Keratinocyte (primary cell): ENCODE data around the gene MYT1. TPM values are rescaled to one million over a fixed set of nuclear protein-coding genes. Genes with fewer than 3 reads are reported as not detected.

Experiments used
- DNase-seq: peaks from one replicate; pipeline ENCODE4 v3.0.0-alpha.2; 2011; ENCODE audit warnings: low read depth, missing footprints, low spot score
- FAIRE-seq: peaks from 2 replicates; lab custom pipeline; 2011; peaks lifted over from hg19 to GRCh38; lab: Jason Lieb, UNC
- H2AFZ ChIP-seq: 2 replicates; pipeline ENCODE4 v1.6.0; 2012; ENCODE audit warnings: low read length, control low read depth, inconsistent platforms; ENCODE audit not compliant: control insufficient read depth
- H3K27ac ChIP-seq: 2 replicates; pipeline ENCODE4 v1.5.1; 2011; ENCODE audit warnings: low read length; ENCODE audit not compliant: control insufficient read depth, insufficient read depth
- H3K27me3 ChIP-seq: 3 replicates; pipeline ENCODE4 v1.6.0; 2011; ENCODE audit warnings: low read length; ENCODE audit not compliant: control insufficient read depth, insufficient read depth; ENCODE audit errors: extremely low read depth
- H3K36me3 ChIP-seq, 2 experiments: 2 replicates in 1 of 2; 3 replicates in 1 of 2; pipeline ENCODE4 v1.5.1; 2011; ENCODE audit warnings: low read length in 2 of 2, mild to moderate bottlenecking in 1 of 2; ENCODE audit not compliant: control insufficient read depth in 2 of 2, insufficient read depth in 2 of 2; ENCODE audit errors: extremely low read depth in 1 of 2
- H3K4me1 ChIP-seq: 3 replicates; pipeline ENCODE4 v1.5.1; 2011; ENCODE audit warnings: low read length; ENCODE audit not compliant: control insufficient read depth, insufficient read depth; ENCODE audit errors: extremely low read depth
- H3K4me2 ChIP-seq: 3 replicates; pipeline ENCODE4 v1.6.0; 2011; ENCODE audit warnings: low read depth, low read length; ENCODE audit not compliant: control insufficient read depth, insufficient read depth; ENCODE audit errors: extremely low read depth
- H3K4me3 ChIP-seq, 3 experiments: fragments of 200-600 bp in 1 of 3; sonication (generic) in 1 of 3; 2 replicates in 2 of 3; 3 replicates in 1 of 3; pipeline ENCODE4 v1.5.1; 2011 to 2016; ENCODE audit warnings: low read length in 3 of 3, mild to moderate bottlenecking in 3 of 3, control low read depth in 2 of 3, inconsistent platforms in 1 of 3, low read depth in 1 of 3, mixed read lengths in 1 of 3, mixed run types in 1 of 3, moderate library complexity in 1 of 3; ENCODE audit not compliant: control insufficient read depth in 2 of 3, insufficient read depth in 2 of 3; ENCODE audit errors: extremely low read depth in 1 of 3
- H3K79me2 ChIP-seq: 2 replicates; pipeline ENCODE4 v1.6.0; 2012; ENCODE audit warnings: low read length; ENCODE audit not compliant: control insufficient read depth, insufficient read depth
- H3K9ac ChIP-seq: 3 replicates; pipeline ENCODE4 v1.6.0; 2011; ENCODE audit warnings: low read length; ENCODE audit not compliant: control insufficient read depth, insufficient read depth; ENCODE audit errors: extremely low read depth
- H3K9me1 ChIP-seq: 3 replicates; pipeline ENCODE4 v1.6.0; 2011; ENCODE audit warnings: low read length; ENCODE audit not compliant: control insufficient read depth, insufficient read depth; ENCODE audit errors: extremely low read depth
- H3K9me3 ChIP-seq: 2 replicates; pipeline ENCODE4 v1.5.1; 2012; ENCODE audit warnings: low read depth, low read length; ENCODE audit not compliant: control insufficient read depth
- H4K20me1 ChIP-seq: 3 replicates; pipeline ENCODE4 v1.6.0; 2011; ENCODE audit warnings: low read length; ENCODE audit not compliant: control insufficient read depth, insufficient read depth; ENCODE audit errors: extremely low read depth
- EZH2 ChIP-seq: IDR thresholded peaks from one replicate; pipeline ENCODE4 v1.6.1; 2012; ENCODE audit warnings: inconsistent platforms, mild to moderate bottlenecking, low read length, moderate library complexity
- dilution Hi-C: fragments of 300-500 bp; cut with MboI; formaldehyde crosslinking; loops from one replicate; pipeline ENCODE4 v1.7.0; 2020; ENCODE audit warnings: low sequenced_read_pairs; ENCODE audit not compliant: extremely low pct_ligation_motif_present
- polyA plus RNA-seq, 5 experiments: library from polyadenylated mRNA; depleted of rRNA in 3 of 5; stranded (reverse) in 3 of 5; stranded (forward) in 1 of 5; unstranded in 1 of 5; fragments of >200 nt; gene quantifications; 1 replicate in 1 of 5; 2 replicates in 3 of 5; 3 replicates in 1 of 5; pipeline versions ENCODE4 v1.2.1 to v1.2.3, GENCODE V29; 2011 to 2012; ENCODE audit warnings: missing spikeins in 2 of 5, low read depth in 1 of 5, low replicate concordance in 1 of 5
- TF ChIP-seq, protein P1 (sequence below), 3 experiments: IDR thresholded peaks in 1 of 3; conservative IDR thresholded peaks in 1 of 3; optimal IDR thresholded peaks in 1 of 3; 2 replicates in 2 of 3; 3 replicates in 1 of 3; pipeline versions ENCODE3 to v1.5.1; 2011; ENCODE audit warnings: low read length in 3 of 3, mild to moderate bottlenecking in 3 of 3, moderate library complexity in 2 of 3, control low read depth in 1 of 3, inconsistent platforms in 1 of 3; ENCODE audit not compliant: insufficient read depth in 2 of 3; ENCODE audit errors: extremely low read depth in 1 of 3

The MYT1 gene
- polyA plus RNA-seq, 1 donor (not counting 4 experiments of a cell fraction or from before 2014, with no cell fraction given), result not detected

DNA sequence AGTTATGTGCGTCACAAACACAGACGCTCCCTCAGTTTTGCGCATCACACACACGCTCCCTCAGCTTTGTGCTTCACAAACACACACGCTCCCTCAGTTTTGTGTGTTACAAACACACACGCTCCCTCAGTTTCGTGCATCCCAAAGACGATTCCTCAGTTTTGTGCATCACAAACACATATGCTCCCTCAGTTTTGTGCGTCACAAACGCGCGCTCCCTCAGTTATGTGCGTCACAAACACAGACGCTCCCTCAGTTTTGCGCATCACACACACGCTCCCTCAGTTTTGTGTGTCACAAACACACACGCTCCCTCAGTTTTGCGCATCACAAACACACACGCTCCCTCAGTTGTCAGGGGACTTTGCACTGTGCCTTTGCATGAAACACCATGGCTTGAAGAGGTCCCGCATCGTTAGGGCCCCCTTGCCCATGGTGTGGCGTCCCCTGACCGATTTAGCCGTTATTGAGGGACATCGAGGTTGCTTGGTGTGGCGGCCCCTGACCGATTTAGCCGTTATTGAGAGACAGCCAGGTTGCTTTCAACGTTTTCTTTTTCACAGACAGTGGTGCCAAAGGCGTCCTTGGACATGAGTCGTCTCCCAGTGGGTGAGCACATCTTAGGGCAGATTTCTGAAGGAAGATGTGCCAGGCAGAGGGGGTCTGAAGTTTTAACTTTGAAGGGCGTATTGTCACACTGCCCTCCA lies 28.1 kb upstream of the MYT1 start:
- H3K9ac ChIP-seq, result no peak overlapping the region
- no peaks in the 10 kb centered on the region for H3K9me1 ChIP-seq
- DNase-seq (no peak), FAIRE-seq (no peak)
- no peak overlapping the region for H2AFZ ChIP-seq
- dilution Hi-C loops, result no loop called here
- no peaks in the 10 kb centered on the region for H4K20me1 ChIP-seq
- no peaks in the 10 kb centered on the region for H3K4me1 ChIP-seq
- TF ChIP-seq, protein P1, sequence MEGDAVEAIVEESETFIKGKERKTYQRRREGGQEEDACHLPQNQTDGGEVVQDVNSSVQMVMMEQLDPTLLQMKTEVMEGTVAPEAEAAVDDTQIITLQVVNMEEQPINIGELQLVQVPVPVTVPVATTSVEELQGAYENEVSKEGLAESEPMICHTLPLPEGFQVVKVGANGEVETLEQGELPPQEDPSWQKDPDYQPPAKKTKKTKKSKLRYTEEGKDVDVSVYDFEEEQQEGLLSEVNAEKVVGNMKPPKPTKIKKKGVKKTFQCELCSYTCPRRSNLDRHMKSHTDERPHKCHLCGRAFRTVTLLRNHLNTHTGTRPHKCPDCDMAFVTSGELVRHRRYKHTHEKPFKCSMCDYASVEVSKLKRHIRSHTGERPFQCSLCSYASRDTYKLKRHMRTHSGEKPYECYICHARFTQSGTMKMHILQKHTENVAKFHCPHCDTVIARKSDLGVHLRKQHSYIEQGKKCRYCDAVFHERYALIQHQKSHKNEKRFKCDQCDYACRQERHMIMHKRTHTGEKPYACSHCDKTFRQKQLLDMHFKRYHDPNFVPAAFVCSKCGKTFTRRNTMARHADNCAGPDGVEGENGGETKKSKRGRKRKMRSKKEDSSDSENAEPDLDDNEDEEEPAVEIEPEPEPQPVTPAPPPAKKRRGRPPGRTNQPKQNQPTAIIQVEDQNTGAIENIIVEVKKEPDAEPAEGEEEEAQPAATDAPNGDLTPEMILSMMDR (optimal IDR thresholded peaks at IDR 0.05 in 1 of 3, IDR thresholded peaks at IDR 0.05 in 1 of 3, conservative IDR thresholded peaks at IDR 0.05 in 1 of 3; ENCODE audit: extremely low read depth in 1 of 3, insufficient read depth in 2 of 3, low read length in 3 of 3), result no peak
- TF ChIP-seq EZH2, result no peak
- H3K27ac ChIP-seq, result no peak overlapping the region
- H3K27me3 ChIP-seq, result peaks cover 3% of the 10 kb centered on the region
- no peaks in the 10 kb centered on the region for H3K79me2 ChIP-seq
- no peaks in the 10 kb centered on the region for H3K9me3 ChIP-seq
- H3K4me2 ChIP-seq, result no peak overlapping the region
- H3K4me3 ChIP-seq, result no peak overlapping the region
- no peaks in the 10 kb centered on the region for H3K36me3 ChIP-seq

DNA sequence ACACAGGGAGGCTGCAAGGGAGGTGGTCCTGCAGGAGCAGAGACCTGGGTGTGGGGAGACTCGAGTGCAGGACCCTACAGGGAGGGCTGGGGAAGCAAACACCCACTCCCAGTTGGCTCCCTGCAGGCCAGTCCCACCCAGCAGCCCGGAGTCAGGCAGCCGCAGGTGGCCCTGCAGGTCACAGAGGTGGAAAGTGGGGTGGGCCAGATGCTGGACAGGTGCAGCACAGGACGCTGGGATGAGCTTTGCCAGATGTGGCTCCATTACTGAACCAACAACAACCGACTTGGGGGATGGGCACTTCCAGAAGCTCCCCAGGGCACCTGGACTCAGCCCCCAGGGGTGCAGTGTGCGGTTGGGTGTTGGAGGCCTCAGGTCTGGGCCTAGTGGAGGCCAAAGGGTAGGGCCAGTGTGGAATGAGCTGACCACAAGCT lies 26.6 kb upstream of the MYT1 start:
- H3K9me3 ChIP-seq, result no peaks in the 10 kb centered on the region
- DNase-seq (no peak), FAIRE-seq (no peak)
- no peak for TF ChIP-seq EZH2
- TF ChIP-seq, protein P1 (optimal IDR thresholded peaks at IDR 0.05 in 1 of 3, IDR thresholded peaks at IDR 0.05 in 1 of 3, conservative IDR thresholded peaks at IDR 0.05 in 1 of 3; ENCODE audit: extremely low read depth in 1 of 3, insufficient read depth in 2 of 3, low read length in 3 of 3), result no peak
- H3K27ac ChIP-seq, result no peak overlapping the region
- no peak overlapping the region for H3K4me3 ChIP-seq
- no peaks in the 10 kb centered on the region for H3K79me2 ChIP-seq
- no peak overlapping the region for H3K4me2 ChIP-seq
- no peaks in the 10 kb centered on the region for H4K20me1 ChIP-seq
- H3K36me3 ChIP-seq, result no peaks in the 10 kb centered on the region
- no peak overlapping the region for H2AFZ ChIP-seq
- dilution Hi-C loops, result no loop called here
- H3K4me1 ChIP-seq, result no peaks in the 10 kb centered on the region
- peaks cover 3% of the 10 kb centered on the region for H3K27me3 ChIP-seq
- no peak overlapping the region for H3K9ac ChIP-seq
- H3K9me1 ChIP-seq, result no peaks in the 10 kb centered on the region
